ENCODE data around the gene OPN1LW. TPM values are rescaled to one million over a fixed set of nuclear protein-coding genes. Genes with fewer than 3 reads are reported as not detected.

OPN1LW gene
- total and polyA plus RNA-seq, 2 of the 8 experiments (the other 6 are each of a cell fraction or from before 2014, with no cell fraction given) = not detected

DNA sequence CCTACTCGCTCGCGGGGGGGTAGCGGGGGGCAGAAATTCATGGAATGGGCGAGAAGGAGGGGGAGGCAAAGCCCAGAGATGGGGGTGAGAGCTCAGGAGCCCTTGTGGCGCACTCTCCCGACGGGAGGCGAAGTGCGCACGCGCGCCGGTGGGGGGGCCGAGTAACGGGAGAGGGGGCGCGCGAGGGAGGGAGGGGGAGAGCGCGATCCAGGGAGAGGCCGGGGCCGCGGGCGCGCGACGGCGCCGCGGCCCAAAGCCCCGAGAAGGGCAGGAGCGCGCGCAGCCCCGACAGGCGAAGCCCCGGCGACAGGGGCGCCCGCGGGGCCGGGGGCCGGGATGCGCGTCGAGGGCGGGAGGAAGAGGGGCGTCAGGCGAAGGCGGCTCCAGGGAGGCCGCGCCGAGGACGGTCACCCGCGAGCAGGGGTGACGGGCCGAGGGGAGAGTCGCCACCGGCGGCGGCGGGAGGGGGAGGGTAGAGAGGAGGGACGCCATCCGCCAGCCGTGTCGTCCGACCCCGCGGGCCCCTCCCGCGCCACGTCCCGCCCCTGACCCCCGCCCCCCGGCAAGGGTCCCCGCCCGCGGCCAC is 46.9 kb upstream of the OPN1LW start:
- Histone ChIP-seq H3K23ac (ENCODE audit: insufficient read length) (no peak overlapping the region), H2BK20ac (ENCODE audit: low read length) (no peak overlapping the region), H4K91ac (replicated peaks; ENCODE audit: insufficient read length, low read length) (no peak overlapping the region), H3K4ac (replicated peaks; ENCODE audit: insufficient read length, low read depth, low read length) (no peak overlapping the region), H3K27me3 (replicated peaks in 1 of 4; ENCODE audit: control insufficient read depth in 3 of 4, extremely low read depth in 1 of 4, insufficient read depth in 3 of 4, low read length in 3 of 4) (no peaks in the 10 kb centered on the region), H2AFZ (ENCODE audit: low read length) (no peak overlapping the region), H4K5ac (ENCODE audit: insufficient read length, low read depth, low read length) (no peak overlapping the region), H3K4me3 (ENCODE audit: extremely low read depth in 1 of 4, insufficient read depth in 2 of 4, low read depth in 3 of 4, low read length in 4 of 4) (peak overlapping the region; percentile 51 to 92 (median 58)), H2BK5ac (ENCODE audit: low read depth, low read length) (no peak overlapping the region), H3K14ac (ENCODE audit: insufficient read length) (no peak overlapping the region), H4K20me1 (replicated peaks in 1 of 2; ENCODE audit: control insufficient read depth in 1 of 2, insufficient read depth in 2 of 2, low read length in 2 of 2) (peaks cover 7 to 11% of the 10 kb centered on the region in 2 experiments), H3K23me2 (ENCODE audit: low read depth, low read length) (peaks cover 7% of the 10 kb centered on the region; the same call in 1 of the 2 replicates), H3K36me3 (ENCODE audit: control insufficient read depth in 2 of 4, insufficient read depth in 4 of 4, low read length in 3 of 4) (no peaks in the 10 kb centered on the region; a peak in 1 of 8 replicates), H2BK12ac (ENCODE audit: low read depth, low read length) (no peak overlapping the region), H2BK120ac (replicated peaks; ENCODE audit: low read depth, low read length) (no peak overlapping the region), H3K9ac (replicated peaks in 1 of 4; ENCODE audit: extremely low read depth in 1 of 4, low read depth in 3 of 4, low read length in 3 of 4) (peak overlapping the region; percentile 54 to 90 (median 73)), H3K18ac (ENCODE audit: extremely low read depth, low read length) (no peak overlapping the region), H3K4me2 (ENCODE audit: insufficient read depth in 1 of 2, low read depth in 2 of 2, low read length in 2 of 2) (peak overlapping the region; percentile 95 to 98), H4K8ac (ENCODE audit: extremely low read depth, insufficient read depth, low read length) (peak overlapping the region; percentile 68; the same call in 1 of the 2 replicates), H3K27ac (ENCODE audit: low read depth, low read length) (peak overlapping the region; percentile 77; the same call in 1 of the 2 replicates), H3K56ac (replicated peaks; ENCODE audit: insufficient read length, low read depth, low read length) (no peak overlapping the region), H3K9me3 (ENCODE audit: insufficient read depth in 2 of 2, low read depth in 1 of 2, low read length in 1 of 2) (no peaks in the 10 kb centered on the region), H2BK15ac (ENCODE audit: low read length) (no peak overlapping the region), H3K79me1 (ENCODE audit: low read depth, low read length) (peaks cover 3% of the 10 kb centered on the region), H3K4me1 (replicated peaks in 1 of 4; ENCODE audit: control insufficient read depth in 3 of 4, insufficient read depth in 4 of 4, low read length in 3 of 4) (peaks cover 2 to 24% (median 8%) of the 10 kb centered on the region in 4 experiments; a peak in 6 of 7 replicates), H3K79me2 (ENCODE audit: control insufficient read depth in 1 of 2, insufficient read depth in 2 of 2, low read length in 2 of 2) (peaks cover 11 to 46% of the 10 kb centered on the region in 2 experiments), H2AK5ac (ENCODE audit: low read depth, low read length) (no peak overlapping the region)
- no peak for FAIRE-seq
- no CpG with 5 or more reads among the region's 80 CpGs for whole genome bisulfite sequencing, 2 experiments (ENCODE audit: extremely low coverage in 1 of 2, insufficient coverage in 1 of 2, insufficient read length in 1 of 2, insufficient replicate concordance in 2 of 2, low coverage in 1 of 2, low lambda C conversion rate in 2 of 2, missing lambda C conversion rate in 1 of 2)
- POLR2A ChIA-PET (ENCODE audit: partially characterized antibody) = interaction anchor here (0.6 to 1.0 kb wide), 2 partner anchors 25 to 75 kb away, joined by 3 to 4 read pairs; no protein-coding TSS in a partner anchor
- DNase-seq (ENCODE audit: low read depth in 1 of 2, low spot score in 2 of 2) = peak in 1 of 2 experiments; percentile 67
- TF ChIP-seq PHF8 (conservative IDR thresholded peaks at IDR 0.05; ENCODE audit: low read depth, low read length) (peak; percentile 57; the same call in 1 of the 2 replicates), SRF (IDR thresholded peaks at IDR 0.05; ENCODE audit: low read depth, low read length) (no peak), SP4 (IDR thresholded peaks at IDR 0.05; ENCODE audit: low read length) (no peak), TAF1 (IDR thresholded peaks at IDR 0.05; ENCODE audit: low read depth, low read length) (0 out of 2 replicates have a peak, but pooled peaks have one; percentile 40), BRCA1 (IDR thresholded peaks at IDR 0.05; ENCODE audit: low read depth, low read length) (no peak), YY1 (IDR thresholded peaks at IDR 0.05; ENCODE audit: low read depth, low read length) (no peak), NRF1 (IDR thresholded peaks at IDR 0.05; ENCODE audit: low read depth, low read length) (0 out of 2 replicates have a peak, but pooled peaks have one; percentile 19), BCL11A (IDR thresholded peaks at IDR 0.05; ENCODE audit: low read depth in 2 of 2, low read length in 2 of 2) (no peak), TCF12 (IDR thresholded peaks at IDR 0.05; ENCODE audit: low read depth, low read length) (no peak)
- CTCF ChIA-PET (ENCODE audit: partially characterized antibody) = no interaction called here

All from H1 (cell line).